Fibroblast of lung (primary cell): ENCODE results near the gene CERS6. TPM values are rescaled to one million over a fixed set of nuclear protein-coding genes. Genes with fewer than 3 reads are reported as not detected.
A peak's percentile ranks its signal among the peaks of the same experiment; 100 is the strongest.

ENCODE experiments used
- DNase-seq, 2 donors: peaks; one replicate each; pipeline versions ENCODE4 v3.0.0 to v3.0.0-alpha.2; 2010; ENCODE audit warnings: low read depth in 2 of 2
- H2AFZ ChIP-seq: 2 replicates; pipeline ENCODE4 v1.5.1; 2012; ENCODE audit warnings: low read length, control low read depth, inconsistent platforms
- H3K27ac ChIP-seq: 2 replicates; pipeline ENCODE4 v1.5.1; 2011; ENCODE audit warnings: low read length, control low read depth; ENCODE audit not compliant: insufficient read depth
- H3K27me3 ChIP-seq: 2 replicates; pipeline ENCODE4 v1.5.1; 2011; ENCODE audit warnings: mild to moderate bottlenecking, low read length; ENCODE audit not compliant: control insufficient read depth, insufficient read depth
- H3K36me3 ChIP-seq: 2 replicates; pipeline ENCODE4 v1.5.1; 2011; ENCODE audit warnings: low read length; ENCODE audit not compliant: control insufficient read depth, insufficient read depth
- H3K4me1 ChIP-seq: 2 replicates; pipeline ENCODE4 v1.5.1; 2011; ENCODE audit warnings: low read length; ENCODE audit not compliant: control insufficient read depth, insufficient read depth; ENCODE audit errors: extremely low read depth
- H3K4me2 ChIP-seq: 2 replicates; pipeline ENCODE4 v1.5.1; 2011; ENCODE audit warnings: low read length, control low read depth; ENCODE audit not compliant: insufficient read depth; ENCODE audit errors: extremely low read depth
- H3K4me3 ChIP-seq, 4 experiments: fragments of 200-600 bp in 1 of 4; sonication (generic) in 1 of 4; replicated peaks in 1 of 4; 2 replicates each; pipeline ENCODE4 v1.5.1; 2011 to 2016; ENCODE audit warnings: low read length in 4 of 4, low read depth in 3 of 4, mild to moderate bottlenecking in 3 of 4, control low read depth in 2 of 4, inconsistent platforms in 1 of 4, mixed read lengths in 1 of 4; ENCODE audit not compliant: insufficient read depth in 1 of 4; ENCODE audit errors: control extremely low read depth in 1 of 4
- H3K79me2 ChIP-seq: 2 replicates; pipeline ENCODE4 v1.5.1; 2012; ENCODE audit warnings: mild to moderate bottlenecking, low read length, inconsistent platforms; ENCODE audit not compliant: control insufficient read depth, insufficient read depth
- H3K9ac ChIP-seq: 2 replicates; pipeline ENCODE4 v1.5.1; 2011; ENCODE audit warnings: mild to moderate bottlenecking, low read length, control low read depth; ENCODE audit not compliant: insufficient read depth
- H3K9me3 ChIP-seq: 2 replicates; pipeline ENCODE4 v1.5.1; 2012; ENCODE audit warnings: low read depth, low read length; ENCODE audit not compliant: control insufficient read depth, insufficient read depth
- H4K20me1 ChIP-seq: 2 replicates; pipeline ENCODE4 v1.5.1; 2011; ENCODE audit warnings: low read length; ENCODE audit not compliant: control insufficient read depth, insufficient read depth; ENCODE audit errors: extremely low read depth
- EZH2 ChIP-seq: IDR thresholded peaks from 2 replicates; pipeline ENCODE4 v1.5.1; 2012; ENCODE audit warnings: low read length, control low read depth, mild to moderate bottlenecking; ENCODE audit errors: missing control alignments
- polyA plus RNA-seq, 2 donors: library from polyadenylated mRNA; depleted of rRNA in 1 of 2; stranded (reverse) in 1 of 2; unstranded in 1 of 2; fragments of >200 nt; gene quantifications; 2 replicates each; pipeline ENCODE4 v1.2.1, GENCODE V29; 2011 to 2012; ENCODE audit warnings: missing spikeins in 1 of 2
- total RNA-seq: library from RNA; depleted of rRNA; stranded (reverse); fragments of >200 nt; gene quantifications from 2 replicates; pipeline ENCODE4 v1.2.1, GENCODE V29; 2014
- TF ChIP-seq, protein P1 (sequence below), 2 donors: IDR thresholded peaks in 1 of 2; conservative IDR thresholded peaks in 1 of 2; 1 replicate in 1 of 2; 2 replicates in 1 of 2; pipeline ENCODE4 v1.5.1; 2011 to 2012; ENCODE audit warnings: low read length in 2 of 2, control low read depth in 1 of 2, inconsistent platforms in 1 of 2, low read depth in 1 of 2, mild to moderate bottlenecking in 1 of 2

CERS6 gene
- total and polyA plus RNA-seq, 2 donors (not counting 1 experiment from before 2014, with no cell fraction given), result 7.2 to 16.5 TPM

- Histone ChIP-seq H2AFZ (no peak overlapping the region), H3K9me3 (no peaks in the 10 kb centered on the region), H3K4me1 (peaks cover 2% of the 10 kb centered on the region), H4K20me1 (no peaks in the 10 kb centered on the region), H3K27ac (no peak overlapping the region), H3K36me3 (no peaks in the 10 kb centered on the region), H3K4me3 (no peak overlapping the region), H3K4me2 (no peak overlapping the region), H3K79me2 (no peaks in the 10 kb centered on the region), H3K27me3 (no peaks in the 10 kb centered on the region), H3K9ac (no peak overlapping the region)
- no peak for TF ChIP-seq EZH2
- TF ChIP-seq, protein P1, sequence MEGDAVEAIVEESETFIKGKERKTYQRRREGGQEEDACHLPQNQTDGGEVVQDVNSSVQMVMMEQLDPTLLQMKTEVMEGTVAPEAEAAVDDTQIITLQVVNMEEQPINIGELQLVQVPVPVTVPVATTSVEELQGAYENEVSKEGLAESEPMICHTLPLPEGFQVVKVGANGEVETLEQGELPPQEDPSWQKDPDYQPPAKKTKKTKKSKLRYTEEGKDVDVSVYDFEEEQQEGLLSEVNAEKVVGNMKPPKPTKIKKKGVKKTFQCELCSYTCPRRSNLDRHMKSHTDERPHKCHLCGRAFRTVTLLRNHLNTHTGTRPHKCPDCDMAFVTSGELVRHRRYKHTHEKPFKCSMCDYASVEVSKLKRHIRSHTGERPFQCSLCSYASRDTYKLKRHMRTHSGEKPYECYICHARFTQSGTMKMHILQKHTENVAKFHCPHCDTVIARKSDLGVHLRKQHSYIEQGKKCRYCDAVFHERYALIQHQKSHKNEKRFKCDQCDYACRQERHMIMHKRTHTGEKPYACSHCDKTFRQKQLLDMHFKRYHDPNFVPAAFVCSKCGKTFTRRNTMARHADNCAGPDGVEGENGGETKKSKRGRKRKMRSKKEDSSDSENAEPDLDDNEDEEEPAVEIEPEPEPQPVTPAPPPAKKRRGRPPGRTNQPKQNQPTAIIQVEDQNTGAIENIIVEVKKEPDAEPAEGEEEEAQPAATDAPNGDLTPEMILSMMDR (conservative IDR thresholded peaks at IDR 0.05 in 1 of 2, IDR thresholded peaks at IDR 0.05 in 1 of 2; ENCODE audit: low read depth in 1 of 2, low read length in 2 of 2), result no peak
- peak in 1 of 2 donors; percentile 25 for DNase-seq
Measured at GRCh38 chr2:168577885-168578284, 121.8 kb downstream of the CERS6 start.

GRCh38 chr2:168583064-168583709, 127.1 kb downstream of the CERS6 start:
- Histone ChIP-seq H3K9ac (no peak overlapping the region), H3K27ac (peak overlapping the region; percentile 59), H3K4me3 (no peak overlapping the region), H3K79me2 (no peaks in the 10 kb centered on the region), H3K4me1 (peaks cover 4% of the 10 kb centered on the region), H3K4me2 (peak overlapping the region; percentile 51), H2AFZ (peak overlapping the region; percentile 26), H3K36me3 (no peaks in the 10 kb centered on the region), H3K27me3 (no peaks in the 10 kb centered on the region), H3K9me3 (no peaks in the 10 kb centered on the region), H4K20me1 (no peaks in the 10 kb centered on the region)
- TF ChIP-seq, protein P1 (conservative IDR thresholded peaks at IDR 0.05 in 1 of 2, IDR thresholded peaks at IDR 0.05 in 1 of 2; ENCODE audit: low read depth in 1 of 2, low read length in 2 of 2), result no peak
- TF ChIP-seq EZH2, result no peak
- peak; percentile 62 to 65 for DNase-seq

DNA sequence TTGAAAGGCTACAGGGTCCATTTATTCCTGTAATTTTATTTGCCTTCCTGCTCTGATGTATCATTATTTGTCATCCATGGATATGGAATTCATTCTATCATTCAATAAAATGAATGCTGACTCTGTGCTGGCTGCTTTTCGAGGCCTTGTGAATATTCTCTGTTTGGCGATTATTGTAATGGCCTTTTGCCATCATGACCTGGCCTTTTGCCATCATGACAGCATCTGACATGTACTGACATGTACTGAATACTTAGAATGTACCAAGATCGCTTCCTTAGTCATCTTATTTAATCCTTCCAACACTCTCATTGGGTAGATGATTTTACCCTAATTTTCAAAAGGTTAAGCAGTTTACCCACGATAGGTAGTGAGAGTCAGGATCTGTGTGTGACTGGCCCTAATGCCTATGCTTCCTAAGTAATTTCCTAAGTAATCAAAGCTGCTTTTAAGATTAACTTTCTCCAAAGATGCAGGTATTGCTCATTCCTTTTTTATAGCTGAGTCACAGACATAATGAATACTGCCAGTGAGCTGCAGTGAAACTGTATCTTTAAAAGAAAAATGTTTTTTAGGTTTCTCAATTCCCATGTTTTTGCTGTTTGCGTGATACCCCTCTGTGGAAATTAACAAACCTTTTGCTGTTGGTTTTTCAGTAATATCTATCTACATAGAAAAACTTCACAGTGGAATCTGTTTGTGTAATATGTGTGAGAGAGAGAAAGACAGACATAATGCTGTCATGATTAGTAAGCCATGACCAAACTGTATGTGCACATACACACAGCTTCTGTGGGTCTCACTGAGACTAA, 127.8 kb downstream of the CERS6 start:
- peak; percentile 70 to 75 for DNase-seq
- Histone ChIP-seq H3K36me3 (no peaks in the 10 kb centered on the region), H3K4me1 (peaks cover 4% of the 10 kb centered on the region), H3K27ac (peak overlapping the region; percentile 59), H2AFZ (no peak overlapping the region), H3K27me3 (no peaks in the 10 kb centered on the region), H3K9ac (no peak overlapping the region), H4K20me1 (no peaks in the 10 kb centered on the region), H3K4me2 (peak overlapping the region; percentile 51), H3K9me3 (no peaks in the 10 kb centered on the region), H3K4me3 (no peak overlapping the region), H3K79me2 (no peaks in the 10 kb centered on the region)
- TF ChIP-seq, protein P1 (conservative IDR thresholded peaks at IDR 0.05 in 1 of 2, IDR thresholded peaks at IDR 0.05 in 1 of 2; ENCODE audit: low read depth in 1 of 2, low read length in 2 of 2), result no peak
- TF ChIP-seq EZH2, result no peak
